HCT116 (cell line): Measurements from ENCODE around the gene KCNIP4. TPM values are rescaled to one million over a fixed set of nuclear protein-coding genes. Genes with fewer than 3 reads are reported as not detected.

Source experiments
- ATAC-seq: fragments of 200-7000 bp; cut with Tn5 transposase; 2 replicates; pipeline ENCODE4 v1.9.1; 2020; ENCODE audit warnings: mild to moderate bottlenecking, moderate library complexity
- BruUV-seq: library from RNA; stranded (reverse); fragments of 400-500 nt; replicated peaks from 2 replicates; lab custom pipeline; 2021; lab: Mats Ljungman, UMichigan
- CTCF ChIA-PET: fragments of 300-600 bp; sonication (Branson Sonifier 250); formaldehyde crosslinking; loops from one replicate; lab custom pipeline; 2021; ENCODE audit warnings: antibody characterized with exemption; lab: Charles Lee
- POLR2A ChIA-PET: fragments of 300-600, 350-600 bp; sonication (Branson Sonifier 250); formaldehyde crosslinking; loops from one replicate; lab custom pipeline; 2021; ENCODE audit warnings: antibody characterized with exemption; lab: Charles Lee
- RAD21 ChIA-PET, 2 experiments: fragments of 300-600 bp; sonication (Branson Sonifier 250); formaldehyde crosslinking; loops; one replicate each; lab custom pipeline; 2023; ENCODE audit warnings: low total read pairs in 2 of 2; ENCODE audit not compliant: uncharacterized antibody in 2 of 2, unreplicated experiment in 2 of 2, low non-redundant PET in 1 of 2; lab: Charles Lee
- DNase-seq: peaks from one replicate; pipeline ENCODE4 v3.0.0-alpha.2; 2010; ENCODE audit warnings: low read depth, low spot score
- H2AFZ ChIP-seq: fragments of 200-600 bp; shearing (Covaris generic), sonication (generic); 2 replicates; pipeline ENCODE4 v1.6.1; 2017; ENCODE audit warnings: low read depth, mixed run types, mixed read lengths, antibody characterized with exemption, low read length; ENCODE audit not compliant: poor library complexity, severe bottlenecking
- H3K27ac ChIP-seq: 2 replicates; pipeline ENCODE4 v1.5.1; 2012; ENCODE audit warnings: low read depth, low read length
- H3K27me3 ChIP-seq: fragments of 200-600 bp; sonication (generic); 2 replicates; pipeline ENCODE4 v1.6.1; 2016; ENCODE audit warnings: mixed run types, low read length, mixed read lengths; ENCODE audit not compliant: insufficient read depth
- H3K36me3 ChIP-seq, 2 experiments: fragments of 200-500 bp in 1 of 2; fragments of 200-600 bp in 1 of 2; sonication (Bioruptor generic) in 1 of 2; sonication (generic) in 1 of 2; 2 replicates each; pipeline versions ENCODE4 v1.5.1 to v1.6.1; 2014 to 2016; ENCODE audit warnings: low read length in 2 of 2, inconsistent platforms in 1 of 2, mixed read lengths in 1 of 2, mixed run types in 1 of 2; ENCODE audit not compliant: insufficient read depth in 2 of 2, control insufficient read depth in 1 of 2
- H3K4me1 ChIP-seq, 2 experiments: fragments of 200-600 bp in 1 of 2; sonication (generic) in 1 of 2; 2 replicates each; pipeline versions ENCODE4 v1.5.1 to v1.6.1; 2012 to 2017; ENCODE audit warnings: low read length in 2 of 2, inconsistent platforms in 1 of 2, mild to moderate bottlenecking in 1 of 2, mixed read lengths in 1 of 2, mixed run types in 1 of 2, moderate library complexity in 1 of 2; ENCODE audit not compliant: insufficient read depth in 2 of 2, control insufficient read depth in 1 of 2
- H3K4me2 ChIP-seq: fragments of 200-600 bp; sonication (generic); 2 replicates; pipeline ENCODE4 v1.6.1; 2017; ENCODE audit warnings: mixed run types, low read length, mixed read lengths
- H3K4me3 ChIP-seq, 2 experiments: fragments of 200-600 bp in 1 of 2; sonication (generic) in 1 of 2; replicated peaks in 1 of 2; 2 replicates each; pipeline ENCODE4 v1.5.1; 2011 to 2016; ENCODE audit warnings: low read length in 2 of 2, control low read depth in 1 of 2, low read depth in 1 of 2, mild to moderate bottlenecking in 1 of 2, mixed read lengths in 1 of 2, mixed run types in 1 of 2
- H3K79me2 ChIP-seq: fragments of 200-600 bp; sonication (generic); 2 replicates; pipeline ENCODE4 v1.6.1; 2017; ENCODE audit warnings: mild to moderate bottlenecking, mixed run types, low read length, moderate library complexity, mixed read lengths; ENCODE audit not compliant: insufficient read depth
- H3K9ac ChIP-seq: fragments of 200-600 bp; sonication (generic); 2 replicates; pipeline ENCODE4 v1.6.1; 2016; ENCODE audit warnings: low read length, mixed read lengths
- H3K9me2 ChIP-seq: fragments of 200-600 bp; sonication (generic), shearing (Covaris generic); 2 replicates; pipeline ENCODE4 v1.6.1; 2017; ENCODE audit warnings: mixed run types, mild to moderate bottlenecking, moderate library complexity; ENCODE audit not compliant: insufficient read depth
- H3K9me3 ChIP-seq, 2 experiments: fragments of 200-500 bp in 1 of 2; fragments of 200-600 bp in 1 of 2; sonication (Bioruptor generic) in 1 of 2; sonication (generic) in 1 of 2; 2 replicates each; pipeline ENCODE4 v1.6.1; 2014 to 2017; ENCODE audit warnings: low read length in 2 of 2, mixed read lengths in 2 of 2, inconsistent platforms in 1 of 2, low read depth in 1 of 2, mild to moderate bottlenecking in 1 of 2, mixed run types in 1 of 2, moderate library complexity in 1 of 2; ENCODE audit not compliant: control insufficient read depth in 1 of 2, insufficient read depth in 1 of 2
- H4K20me1 ChIP-seq: fragments of 200-600 bp; sonication (generic), shearing (Covaris generic); 2 replicates; pipeline ENCODE4 v1.6.1; 2017; ENCODE audit warnings: mixed run types, mild to moderate bottlenecking, moderate library complexity; ENCODE audit not compliant: insufficient read depth
- CTCF ChIP-seq, 3 experiments: fragments of 200-600 bp in 1 of 3; sonication (generic) in 1 of 3; IDR thresholded peaks in 2 of 3; conservative IDR thresholded peaks in 1 of 3; 2 replicates each; pipeline ENCODE4 v1.5.1; 2012 to 2017; ENCODE audit warnings: low read depth in 2 of 3, low read length in 2 of 3, antibody characterized with exemption in 1 of 3, borderline replicate concordance in 1 of 3, control low read depth in 1 of 3, mild to moderate bottlenecking in 1 of 3, mixed read lengths in 1 of 3, mixed run types in 1 of 3, moderate library complexity in 1 of 3; ENCODE audit not compliant: insufficient read depth in 1 of 3
- EGR1 ChIP-seq: IDR thresholded peaks from 2 replicates; pipeline ENCODE4 v1.6.1; 2012; ENCODE audit warnings: low read depth
- ELF1 ChIP-seq: IDR thresholded peaks from 2 replicates; pipeline ENCODE4 v1.6.1; 2012; ENCODE audit warnings: low read depth, borderline replicate concordance
- EZH2 ChIP-seq: fragments of 200-600 bp; sonication (generic); IDR thresholded peaks from 2 replicates; pipeline ENCODE4 v1.6.1; 2017; ENCODE audit warnings: antibody characterized with exemption, mixed run types
- FOSL1 ChIP-seq: IDR thresholded peaks from 2 replicates; pipeline ENCODE4 v1.6.1; 2012; ENCODE audit warnings: low read depth
- JUND ChIP-seq: IDR thresholded peaks from 2 replicates; pipeline ENCODE4 v1.6.1; 2012
- POLR2A ChIP-seq: IDR thresholded peaks from 2 replicates; pipeline ENCODE4 v1.7.0; 2011; ENCODE audit warnings: borderline replicate concordance; ENCODE audit not compliant: insufficient read depth, insufficient read length; ENCODE audit errors: extremely low read depth
- RAD21 ChIP-seq: IDR thresholded peaks from 2 replicates; pipeline ENCODE4 v1.6.1; 2012; ENCODE audit warnings: low read depth, mild to moderate bottlenecking
- SRF ChIP-seq: IDR thresholded peaks from 2 replicates; pipeline ENCODE4 v1.6.1; 2012; ENCODE audit warnings: low read depth
- YY1 ChIP-seq: IDR thresholded peaks from 2 replicates; pipeline ENCODE4 v1.6.1; 2011; ENCODE audit warnings: low read length, low read depth, moderate library complexity, mild to moderate bottlenecking; ENCODE audit not compliant: insufficient replicate concordance; ENCODE audit errors: extremely low read depth
- ZFX ChIP-seq: fragments of 450-650 bp; IDR thresholded peaks from 2 replicates; pipeline ENCODE4 v1.6.1; 2017
- intact Hi-C: fragments of 100-400 bp; cut with micrococcal nuclease; formaldehyde crosslinking; loops from 2 replicates; pipeline ENCODE4 v1.10.0; 2022
- total RNA-seq: library from RNA; stranded (reverse); gene quantifications from one replicate; pipeline ENCODE4 v1.2.1, GENCODE V29; 2021; ENCODE audit not compliant: unreplicated experiment

KCNIP4 gene
- total RNA-seq, 1 experiment from 2014 or later: not detected

- no peak overlapping the region for H2AFZ ChIP-seq
- no peaks in the 10 kb centered on the region for H3K4me1 ChIP-seq
- H4K20me1 ChIP-seq: no peaks in the 10 kb centered on the region
- no peaks in the 10 kb centered on the region for H3K27me3 ChIP-seq
- TF ChIP-seq JUND (no peak), YY1 (no peak), ELF1 (no peak), POLR2A (no peak), RAD21 (no peak), SRF (no peak), ZFX (no peak), EZH2 (no peak), EGR1 (no peak), FOSL1 (no peak), CTCF (IDR thresholded peaks at IDR 0.05 in 2 of 3, conservative IDR thresholded peaks at IDR 0.05 in 1 of 3; ENCODE audit: borderline replicate concordance in 1 of 3, insufficient read depth in 1 of 3, low read depth in 2 of 3, low read length in 2 of 3) (no peak)
- TF ChIP-seq, all 23 proteins: peak for 0
- ChIA-PET CTCF (no interaction called here), RAD21 (no interaction called here), POLR2A (no interaction called here)
- Histone ChIP-seq H3K9me2 (no peaks in the 10 kb centered on the region), H3K9ac (no peak overlapping the region), H3K4me2 (no peak overlapping the region), H3K9me3 (no peaks in the 10 kb centered on the region), H3K27ac (no peak overlapping the region), H3K36me3 (no peaks in the 10 kb centered on the region), H3K4me3 (no peak overlapping the region), H3K79me2 (no peaks in the 10 kb centered on the region)
- BruUV-seq: no TSS peak
- DNase-seq: no peak
- no peak for ATAC-seq
- intact Hi-C loops: no loop called here
Measured at GRCh38 chr4:21467551-21467950, 481.0 kb downstream of the KCNIP4 start.
